Motor neuron (in vitro differentiated cells): ENCODE results near the gene CAPN15. TPM values are rescaled to one million over a fixed set of nuclear protein-coding genes. Genes with fewer than 3 reads are reported as not detected.

Experiments
- ATAC-seq, 8 experiments: fragments of 200-7000 bp; cut with Tn5 transposase; replicated peaks in 6 of 8; 2 replicates each; pipeline ENCODE4 v1.8.0; 2021; ENCODE audit warnings: mild to moderate bottlenecking in 8 of 8, moderate library complexity in 8 of 8
- H3K27ac ChIP-seq, 2 donors: fragments of 250-450 bp; sonication (Bioruptor Pico); 2 replicates each; pipeline ENCODE4 v1.9.0; 2021; ENCODE audit warnings: antibody characterized with exemption in 2 of 2, mild to moderate bottlenecking in 2 of 2, moderate library complexity in 1 of 2
- H3K4me1 ChIP-seq, 2 donors: fragments of 250-450 bp; sonication (Bioruptor Pico); replicated peaks in 1 of 2; 2 replicates each; pipeline ENCODE4 v1.6.1; 2021; ENCODE audit warnings: antibody characterized with exemption in 2 of 2, mild to moderate bottlenecking in 2 of 2, moderate library complexity in 1 of 2
- H3K4me3 ChIP-seq, 5 donors: fragments of 250-450 bp; sonication (Bioruptor Pico); 2 replicates each; pipeline ENCODE4 v1.9.0; 2021; ENCODE audit warnings: antibody characterized with exemption in 5 of 5, mild to moderate bottlenecking in 5 of 5, moderate library complexity in 4 of 5
- WGBS, 10 experiments: fragments of 450-650 bp; shearing (Covaris generic); methylation state at CpG; one replicate each; pipeline ENCODE4 v1.0.0; 2022; 5-methylcytosine and 5-hydroxymethylcytosine counted together
- in situ Hi-C, 9 experiments: fragments of 400-800 bp; cut with MboI; loops; one replicate each; pipeline ENCODE4 v1.15.0; 2021; ENCODE audit warnings: low sequenced_read_pairs in 9 of 9, low pct_unique_long_range_greater_than_20kb in 2 of 9; ENCODE audit not compliant: unreplicated experiment in 9 of 9
- total RNA-seq, 8 experiments: library from RNA; unstranded; fragments of 300-600 nt; gene quantifications; 2 replicates each; pipeline versions ENCODE4 v1.2.3 to v1.2.4, GENCODE V29; 2022

The CAPN15 gene
- total RNA-seq, 8 experiments from 2014 or later = 7.1 to 46.4 (median 12.7) TPM

GRCh38 chr16:549544-550263, 22.2 kb downstream of the CAPN15 start:
- Histone ChIP-seq H3K4me3 (no peak overlapping the region), H3K4me1 (peaks cover 9 to 10% of the 10 kb centered on the region in 2 donors), H3K27ac (no peak overlapping the region)
- WGBS, 10 experiments = 92 to 100% (median 100%) methylated on average over 1 to 5 of the region's 54 CpGs; no CpG with 5 or more reads in 7 of the 10 experiments
- in situ Hi-C loops = no loop called here
- no peak for ATAC-seq

- ATAC-seq = no peak
Observed at GRCh38 chr16:551210-551609, 23.7 kb downstream of the CAPN15 start.

GRCh38 chr16:552171-552570, 24.7 kb downstream of the CAPN15 start:
- no peak for ATAC-seq
- H3K4me1 ChIP-seq = peaks cover 7 to 21% of the 10 kb centered on the region in 2 donors
- no CpG with 5 or more reads among the region's 35 CpGs for WGBS, 10 experiments

More at GRCh38 chr16:551210-551609, 23.7 kb downstream of the CAPN15 start:
- in situ Hi-C loops = no loop called here
- WGBS, 10 experiments = 100% methylated on average over 1 to 2 of the region's 28 CpGs; no CpG with 5 or more reads in 7 of the 10 experiments
- no peak overlapping the region for H3K27ac ChIP-seq
- no peak overlapping the region for H3K4me3 ChIP-seq
- H3K4me1 ChIP-seq = peaks cover 10 to 21% of the 10 kb centered on the region in 2 donors

GRCh38 chr16:553601-554296, 26.2 kb downstream of the CAPN15 start:
- in situ Hi-C loops = no loop called here
- H3K4me3 ChIP-seq = no peak overlapping the region
- 94% methylated on average over 7 of the region's 33 CpGs; no CpG with 5 or more reads in 9 of the 10 experiments for WGBS, 10 experiments
- H3K27ac ChIP-seq = no peak overlapping the region
- ATAC-seq = no peak
- peaks cover 11 to 26% of the 10 kb centered on the region in 2 donors for H3K4me1 ChIP-seq

More at GRCh38 chr16:552171-552570, 24.7 kb downstream of the CAPN15 start:
- in situ Hi-C loops = no loop called here
- Histone ChIP-seq H3K27ac (no peak overlapping the region), H3K4me3 (no peak overlapping the region)

- ATAC-seq = no peak
- no peak overlapping the region for H3K4me3 ChIP-seq
- H3K27ac ChIP-seq = no peak overlapping the region
- WGBS, 10 experiments = 33 to 42% methylated on average over 2 to 3 of the region's 11 CpGs; no CpG with 5 or more reads in 8 of the 10 experiments
- in situ Hi-C loops = no loop called here
- H3K4me1 ChIP-seq = peaks cover 16 to 29% of the 10 kb centered on the region in 2 donors
Observed at GRCh38 chr16:554297-554621, 26.7 kb downstream of the CAPN15 start.

GRCh38 chr16:554640-555365, 27.3 kb downstream of the CAPN15 start:
- 17 to 74% (median 65%) methylated on average over 1 to 4 of the region's 54 CpGs; no CpG with 5 or more reads in 7 of the 10 experiments for WGBS, 10 experiments
- H3K27ac ChIP-seq = no peak overlapping the region
- peak in 5 of 8 experiments; percentile 19 to 77 (median 44) for ATAC-seq
- in situ Hi-C loops = no loop called here
- peaks cover 22 to 31% of the 10 kb centered on the region in 2 donors for H3K4me1 ChIP-seq
- H3K4me3 ChIP-seq = no peak overlapping the region

- WGBS, 10 experiments = 100% methylated on average over 1 of the region's 32 CpGs; no CpG with 5 or more reads in 9 of the 10 experiments
- Histone ChIP-seq H3K4me1 (peaks cover 26 to 31% of the 10 kb centered on the region in 2 donors), H3K4me3 (no peak overlapping the region), H3K27ac (no peak overlapping the region)
- in situ Hi-C loops = no loop called here
- peak in 4 of 8 experiments; percentile 4 to 16 (median 10) for ATAC-seq
Observed at GRCh38 chr16:555528-556473, 28.3 kb downstream of the CAPN15 start.

GRCh38 chr16:556474-557173, 29.1 kb downstream of the CAPN15 start:
- WGBS, 10 experiments = 70% methylated on average over 2 of the region's 32 CpGs; no CpG with 5 or more reads in 9 of the 10 experiments
- no peak for ATAC-seq
- Histone ChIP-seq H3K27ac (no peak overlapping the region), H3K4me3 (no peak overlapping the region), H3K4me1 (peaks cover 29 to 34% of the 10 kb centered on the region in 2 donors)
- in situ Hi-C loops = no loop called here

- no peak for ATAC-seq
- WGBS, 10 experiments = 8 to 90% (median 67%) methylated on average over 1 to 5 of the region's 23 CpGs; no CpG with 5 or more reads in 6 of the 10 experiments
- peaks cover 29 to 34% of the 10 kb centered on the region in 2 donors for H3K4me1 ChIP-seq
- H3K27ac ChIP-seq = no peak overlapping the region
- in situ Hi-C loops = no loop called here
- no peak overlapping the region for H3K4me3 ChIP-seq
Observed at GRCh38 chr16:557463-558297, 30.2 kb downstream of the CAPN15 start.

GRCh38 chr16:558298-559020, 30.9 kb downstream of the CAPN15 start:
- WGBS, 10 experiments = 22 to 76% (median 68%) methylated on average over 2 to 9 of the region's 22 CpGs; no CpG with 5 or more reads in 5 of the 10 experiments
- peaks cover 29 to 34% of the 10 kb centered on the region in 2 donors for H3K4me1 ChIP-seq
- no peak for ATAC-seq
- in situ Hi-C loops = no loop called here
- no peak overlapping the region for H3K4me3 ChIP-seq
- no peak overlapping the region for H3K27ac ChIP-seq

GRCh38 chr16:559021-559380, 31.5 kb downstream of the CAPN15 start:
- Histone ChIP-seq H3K4me3 (no peak overlapping the region), H3K27ac (no peak overlapping the region), H3K4me1 (peaks cover 29 to 32% of the 10 kb centered on the region in 2 donors)
- peak in 2 of 8 experiments; percentile 0 to 1 for ATAC-seq
- WGBS, 10 experiments = 90 to 100% methylated on average over 1 to 2 of the region's 15 CpGs; no CpG with 5 or more reads in 8 of the 10 experiments
- in situ Hi-C loops = no loop called here
